Jurkat, Clone E6-1 (cell line): Measurements from ENCODE around the gene CTXND1. TPM values are rescaled to one million over a fixed set of nuclear protein-coding genes. Genes with fewer than 3 reads are reported as not detected.
"Not testable (repeated sequence)": the region's sequence is repeated elsewhere in the genome, so short reads cannot be mapped to it uniquely, and the experiment has no call there.

ENCODE experiments used
- DNase-seq: peaks from one replicate; pipeline ENCODE4 v3.0.0-alpha.2; 2011; ENCODE audit warnings: low read depth, low spot score
- H3K4me3 ChIP-seq: 2 replicates; pipeline ENCODE4 v1.5.1; 2011; ENCODE audit warnings: mild to moderate bottlenecking, low read length, control low read depth, moderate library complexity
- polyA plus RNA-seq: library from polyadenylated mRNA; unstranded; fragments of >200 nt; gene quantifications from one replicate; pipeline ENCODE4 v1.2.1, GENCODE V29; 2012; ENCODE audit warnings: missing spikeins; ENCODE audit not compliant: insufficient read length, insufficient read depth

Gene CTXND1
- not detected for polyA plus RNA-seq

GRCh38 chr15:80252121-80252518 is at the start of gene CTXND1:
CTXND1 (minus strand) TSS chr15:80252213; CDS start chr15:80201949, 50,264 bp downstream.
- no peak within 1 kb of the TSS for H3K4me3 ChIP-seq
- DNase-seq, result no peak

- no peak overlapping the region for H3K4me3 ChIP-seq
- DNase-seq, result no peak
These were observed 49.5 kb upstream of the CTXND1 start for GRCh38 chr15:80301472-80301871.

- DNase-seq, H3K4me3 ChIP-seq: not testable (repeated sequence)
These were observed 43.8 kb upstream of the CTXND1 start for GRCh38 chr15:80295777-80296176.

GRCh38 chr15:80292079-80292478 is 40.1 kb upstream of the CTXND1 start:
- no peak for DNase-seq
- no peak overlapping the region for H3K4me3 ChIP-seq

DNA sequence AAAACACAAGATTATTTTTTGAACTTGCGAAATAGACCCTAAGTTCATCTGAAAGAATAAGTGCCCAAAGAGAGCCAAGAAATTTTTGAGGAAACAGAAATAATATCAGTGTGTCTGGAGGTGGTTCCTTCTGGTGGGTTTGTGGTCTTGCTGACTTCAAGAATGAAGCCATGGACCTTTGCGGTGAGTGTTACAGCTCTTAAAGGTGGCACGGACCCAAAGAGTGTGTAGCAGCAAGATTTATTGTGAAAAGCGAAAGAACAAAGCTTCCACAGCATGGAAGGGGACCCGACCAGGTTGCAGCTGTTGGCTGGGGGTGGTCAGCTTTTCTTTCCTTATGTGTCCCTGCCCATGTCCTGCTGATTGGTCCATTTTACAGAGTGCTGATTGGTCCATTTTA is 38.9 kb upstream of the CTXND1 start:
- not testable (repeated sequence) for H3K4me3 ChIP-seq, DNase-seq

DNA sequence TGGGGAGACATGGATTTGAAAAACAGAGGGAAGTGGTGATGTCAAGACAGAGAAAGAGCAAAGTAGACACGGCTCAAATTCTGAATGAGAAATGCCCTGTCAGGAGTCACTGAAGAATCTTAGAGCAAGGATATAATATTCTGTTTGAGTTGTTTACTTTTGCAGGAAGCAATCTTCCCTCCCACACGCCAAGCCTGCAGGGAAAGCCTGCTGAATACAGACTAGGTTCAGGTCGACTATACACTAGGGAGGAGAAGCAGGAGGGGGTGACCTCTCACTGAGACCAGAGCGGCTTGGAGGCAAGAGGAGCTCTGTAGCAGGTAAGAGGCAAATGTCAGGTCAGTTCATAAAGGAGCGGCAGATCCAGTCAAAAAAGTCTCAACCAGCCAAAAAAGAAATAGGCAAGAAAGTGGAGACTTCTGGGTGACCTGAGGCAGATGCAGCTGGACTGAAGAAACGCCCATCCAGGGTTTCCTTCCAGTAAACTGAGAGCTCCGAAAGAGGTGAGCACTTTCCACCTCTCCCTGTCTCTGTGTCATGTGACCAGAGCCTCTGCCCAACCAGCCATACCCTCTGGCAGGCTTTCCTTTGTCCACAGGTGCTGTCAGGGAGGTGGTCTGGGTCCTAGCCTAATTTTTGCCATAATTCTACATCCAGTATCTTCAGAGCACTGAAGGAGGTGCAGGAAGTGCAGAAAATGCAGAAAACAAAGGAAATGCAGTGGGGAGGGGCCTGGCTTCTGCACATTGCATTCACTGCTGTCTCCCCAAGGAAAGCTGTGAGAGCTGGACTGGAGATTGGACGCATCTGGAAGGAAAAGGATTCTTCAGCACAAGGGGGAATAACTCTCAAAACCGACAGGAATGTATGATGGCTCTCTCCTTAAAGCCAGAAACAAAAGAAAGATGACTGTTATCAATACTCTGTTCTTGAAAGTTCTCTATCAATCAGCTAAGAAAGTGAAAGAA is 37.8 kb upstream of the CTXND1 start:
- DNase-seq, result no peak
- no peak overlapping the region for H3K4me3 ChIP-seq

DNA sequence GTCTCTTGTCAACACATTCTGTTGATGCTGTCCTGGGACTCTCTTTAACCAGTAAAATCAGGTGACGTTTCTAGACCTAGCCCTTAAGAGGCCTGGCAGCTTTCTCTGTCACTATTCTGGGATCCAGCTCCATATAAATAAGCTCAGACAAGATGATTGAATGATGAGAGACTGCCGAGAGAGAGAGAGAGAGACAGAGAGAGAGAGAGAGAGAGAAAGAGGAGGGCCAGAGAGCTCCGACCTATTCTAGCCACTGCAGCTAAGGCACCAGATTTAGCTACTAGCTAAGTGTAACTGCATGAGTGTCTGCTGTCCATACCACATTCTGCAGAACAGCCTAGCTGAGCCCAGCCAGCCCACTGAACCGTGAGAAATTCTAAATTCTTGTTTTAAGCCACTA is 36.1 kb upstream of the CTXND1 start:
- no peak overlapping the region for H3K4me3 ChIP-seq
- DNase-seq, result no peak

GRCh38 chr15:80286055-80286454 is 34.0 kb upstream of the CTXND1 start:
- no peak overlapping the region for H3K4me3 ChIP-seq
- no peak for DNase-seq

GRCh38 chr15:80285379-80285778 is 33.4 kb upstream of the CTXND1 start:
- DNase-seq, result no peak
- H3K4me3 ChIP-seq, result no peak overlapping the region

DNA sequence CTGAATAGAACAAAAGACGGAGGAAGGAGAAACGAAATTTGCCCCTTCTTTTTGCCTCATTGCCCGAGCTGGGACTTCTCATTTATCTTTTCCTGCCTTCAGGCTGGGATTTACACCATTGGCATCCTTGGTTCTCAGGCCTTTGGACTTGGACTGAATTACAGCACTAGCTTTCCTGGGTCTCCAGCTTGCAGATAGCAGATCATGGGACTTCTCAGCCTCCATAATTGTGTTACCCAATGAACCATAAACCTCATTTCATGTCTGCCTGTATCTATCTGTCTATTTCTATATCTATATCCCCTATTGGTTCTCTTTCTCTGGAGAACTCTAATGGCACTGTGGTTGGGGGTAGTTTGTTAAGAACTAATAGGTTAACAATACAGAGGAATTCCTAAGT is 31.5 kb upstream of the CTXND1 start:
- no peak for DNase-seq
- no peak overlapping the region for H3K4me3 ChIP-seq

- no peak for DNase-seq
- H3K4me3 ChIP-seq, result no peak overlapping the region
These were observed 25.1 kb upstream of the CTXND1 start for GRCh38 chr15:80277147-80277546.

DNA sequence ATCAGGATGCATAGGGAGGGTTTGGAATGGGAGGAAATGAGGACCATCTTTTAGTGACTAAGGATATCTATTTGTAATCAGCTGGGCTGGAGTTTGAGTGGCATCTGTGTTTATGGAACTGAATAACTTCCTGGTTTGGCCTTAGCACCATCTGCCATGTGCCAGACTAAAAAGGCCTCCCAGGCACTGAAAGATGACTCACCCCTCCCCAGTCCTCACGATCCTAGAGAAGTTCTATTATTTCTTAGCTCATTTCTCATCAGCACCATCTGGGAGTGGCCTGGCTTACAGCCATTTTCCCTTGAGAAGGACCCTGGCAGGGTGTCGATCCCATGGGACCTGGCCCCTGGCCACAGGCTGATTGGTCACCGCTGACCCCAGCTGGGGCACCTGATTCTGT is 23.9 kb upstream of the CTXND1 start:
- H3K4me3 ChIP-seq, result no peak overlapping the region
- no peak for DNase-seq

DNA sequence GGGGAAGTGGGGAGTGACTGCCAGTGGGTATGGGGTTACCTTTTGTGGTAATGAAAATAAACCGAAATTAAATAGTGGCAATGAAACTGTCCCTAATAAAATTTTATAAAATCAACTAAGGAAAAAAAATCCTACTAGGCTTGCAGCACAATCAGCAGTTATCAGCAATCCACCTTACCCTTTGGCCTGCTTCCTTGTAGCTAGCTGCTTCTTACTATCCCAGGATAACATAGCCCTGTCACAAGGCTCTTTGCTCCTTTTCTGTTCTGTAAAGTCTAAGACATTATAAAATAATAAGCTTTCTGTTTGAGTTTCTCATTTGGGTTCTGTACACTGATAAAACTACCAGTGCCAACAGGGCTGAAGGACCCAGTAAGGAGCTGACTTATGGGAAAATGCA is 23.0 kb upstream of the CTXND1 start:
- DNase-seq, result no peak
- no peak overlapping the region for H3K4me3 ChIP-seq

GRCh38 chr15:80274554-80274953 is 22.5 kb upstream of the CTXND1 start:
- no peak for DNase-seq
- no peak overlapping the region for H3K4me3 ChIP-seq

GRCh38 chr15:80272987-80273386 is 21.0 kb upstream of the CTXND1 start:
- no peak overlapping the region for H3K4me3 ChIP-seq
- DNase-seq, result no peak

GRCh38 chr15:80270472-80270871 is 18.5 kb upstream of the CTXND1 start:
- no peak overlapping the region for H3K4me3 ChIP-seq
- no peak for DNase-seq

DNA sequence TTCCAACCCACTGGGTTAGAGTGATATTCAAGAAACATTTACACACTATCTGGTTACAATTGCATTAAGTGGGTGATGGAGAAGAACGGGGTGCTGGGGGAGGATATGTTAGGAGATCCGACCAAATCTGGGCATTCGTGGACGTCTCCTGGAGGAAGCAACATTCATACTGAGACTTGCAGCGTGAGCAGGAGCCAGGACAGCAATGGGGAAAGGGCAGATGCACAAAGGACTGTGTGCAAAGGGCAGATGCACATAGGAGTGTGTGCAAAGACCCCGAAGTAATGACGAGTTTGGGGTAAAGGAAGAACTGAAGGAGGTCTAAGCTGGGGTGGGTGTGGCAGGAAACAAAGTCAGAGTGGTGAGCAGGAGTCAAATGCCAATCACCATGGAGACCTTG is 16.1 kb upstream of the CTXND1 start:
- no peak for DNase-seq
- H3K4me3 ChIP-seq, result no peak overlapping the region

DNA sequence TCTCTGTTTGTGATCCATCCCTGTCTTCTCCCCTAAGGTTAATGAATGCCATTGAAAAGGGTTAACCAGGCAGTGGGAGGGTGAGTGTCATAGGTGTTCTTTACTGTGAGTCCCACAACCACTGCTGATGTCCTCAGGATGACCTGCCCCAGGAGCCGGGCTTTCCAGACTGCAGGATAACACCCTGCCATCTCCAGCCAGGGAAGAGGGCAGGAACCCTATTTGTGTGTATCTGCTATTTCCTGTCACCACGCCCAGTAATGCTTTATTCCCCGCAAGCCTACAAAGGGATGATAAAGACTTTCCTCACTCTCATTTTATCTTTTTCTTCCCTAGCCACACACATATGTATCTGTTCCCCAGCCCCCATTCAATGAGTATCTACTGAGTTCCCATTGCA is 15.6 kb upstream of the CTXND1 start:
- H3K4me3 ChIP-seq, result no peak overlapping the region
- DNase-seq, result no peak

DNA sequence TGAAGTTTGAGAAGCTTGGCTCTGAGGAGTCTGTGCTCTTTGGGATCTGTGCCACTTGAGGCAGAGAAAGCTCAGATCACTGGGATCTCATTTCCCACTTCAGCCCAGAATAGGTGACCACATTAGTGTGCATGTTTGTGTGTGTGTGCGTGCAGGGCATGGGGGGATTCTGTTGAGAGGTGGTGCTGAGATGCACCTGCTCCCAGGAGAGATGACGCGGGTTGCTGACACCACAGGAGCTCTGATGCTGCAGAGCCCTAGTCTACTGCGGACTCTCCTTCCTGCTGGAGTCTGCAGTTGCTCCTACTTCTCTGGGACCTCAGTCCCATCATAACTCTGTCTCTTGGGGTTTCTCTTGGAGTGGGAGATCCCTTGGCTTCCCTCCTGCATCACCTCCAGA is 14.7 kb upstream of the CTXND1 start:
- no peak overlapping the region for H3K4me3 ChIP-seq
- DNase-seq, result no peak

- H3K4me3 ChIP-seq, result no peak overlapping the region
- DNase-seq, result no peak
These were observed 14.1 kb upstream of the CTXND1 start for GRCh38 chr15:80266113-80266512.

DNA sequence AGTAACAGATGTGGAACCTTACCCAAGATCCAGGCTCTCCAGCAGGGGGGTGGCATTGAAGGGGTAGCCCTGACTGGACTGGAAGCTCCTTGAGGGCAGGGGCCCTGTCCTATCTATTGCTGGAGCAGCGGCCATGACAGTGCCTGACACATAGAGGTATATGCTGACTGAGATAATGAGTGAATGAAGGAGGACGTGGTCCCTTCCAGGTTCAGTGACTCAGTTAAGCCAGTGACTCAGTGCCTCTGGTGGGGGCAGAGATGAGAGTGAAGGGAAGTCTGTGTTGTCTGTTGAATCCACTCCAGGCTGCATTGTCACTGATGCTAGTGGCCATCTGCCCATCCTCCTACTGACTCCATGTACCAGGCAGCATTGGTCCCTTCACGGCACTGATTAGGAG is 13.0 kb upstream of the CTXND1 start:
- H3K4me3 ChIP-seq, result no peak overlapping the region
- no peak for DNase-seq
